Fibroblast of skin of right biceps (primary cell): ENCODE data around the gene FAIM2.
A peak's percentile ranks its signal among the peaks of the same experiment; 100 is the strongest.
"Not testable (repeated sequence)": the region's sequence is repeated elsewhere in the genome, so short reads cannot be mapped to it uniquely, and the experiment has no call there.

ENCODE experiments used
- DNase-seq: peaks from one replicate; pipeline ENCODE4 v3.0.0-alpha.2; 2013

The FAIM2 gene

GRCh38 chr12:49875115-49875720, 28.5 kb downstream of the FAIM2 start:
- no peak for DNase-seq

GRCh38 chr12:49874142-49874897, 29.4 kb downstream of the FAIM2 start:
- DNase-seq: no peak

GRCh38 chr12:49873361-49873934, 30.3 kb downstream of the FAIM2 start:
- DNase-seq: no peak

- DNase-seq: peak; percentile 37
Observed at GRCh38 chr12:49872781-49873181, 30.9 kb downstream of the FAIM2 start.

GRCh38 chr12:49872381-49872780, 31.3 kb downstream of the FAIM2 start:
- DNase-seq: no peak

- peak; percentile 66 for DNase-seq
Observed at GRCh38 chr12:49871811-49872251, 31.9 kb downstream of the FAIM2 start.

GRCh38 chr12:49871263-49871561, 32.5 kb downstream of the FAIM2 start:
- no peak for DNase-seq

GRCh38 chr12:49870501-49871262, 33.0 kb downstream of the FAIM2 start:
- DNase-seq: no peak

GRCh38 chr12:49869816-49870500, 33.7 kb downstream of the FAIM2 start:
- DNase-seq: no peak

- DNase-seq: peak; percentile 93
Observed at GRCh38 chr12:49868952-49869815, 34.5 kb downstream of the FAIM2 start.

- no peak for DNase-seq
Observed at GRCh38 chr12:49868449-49868848, 35.3 kb downstream of the FAIM2 start.

- no peak for DNase-seq
Observed at GRCh38 chr12:49867570-49868341, 35.9 kb downstream of the FAIM2 start.

GRCh38 chr12:49866859-49867569, 36.7 kb downstream of the FAIM2 start:
- DNase-seq: peak; percentile 53

GRCh38 chr12:49865782-49866135, 37.9 kb downstream of the FAIM2 start:
- no peak for DNase-seq

- DNase-seq: no peak
Observed at GRCh38 chr12:49865109-49865781, 38.5 kb downstream of the FAIM2 start.

GRCh38 chr12:49864798-49865090, 39.0 kb downstream of the FAIM2 start:
- no peak for DNase-seq

- no peak for DNase-seq
Observed at GRCh38 chr12:49863946-49864797, 39.5 kb downstream of the FAIM2 start.

GRCh38 chr12:49860921-49861320, 42.8 kb downstream of the FAIM2 start:
- DNase-seq: not testable (repeated sequence)

- not testable (repeated sequence) for DNase-seq
Observed at GRCh38 chr12:49855890-49856289, 47.8 kb downstream of the FAIM2 start.
